SW480 (cell line): ENCODE measurements around the gene QRICH1.

ENCODE experiments used
- DNase-seq: peaks from one replicate; pipeline ENCODE4 v3.0.0-alpha.2; 2016; ENCODE audit warnings: low spot score

QRICH1 gene

DNA sequence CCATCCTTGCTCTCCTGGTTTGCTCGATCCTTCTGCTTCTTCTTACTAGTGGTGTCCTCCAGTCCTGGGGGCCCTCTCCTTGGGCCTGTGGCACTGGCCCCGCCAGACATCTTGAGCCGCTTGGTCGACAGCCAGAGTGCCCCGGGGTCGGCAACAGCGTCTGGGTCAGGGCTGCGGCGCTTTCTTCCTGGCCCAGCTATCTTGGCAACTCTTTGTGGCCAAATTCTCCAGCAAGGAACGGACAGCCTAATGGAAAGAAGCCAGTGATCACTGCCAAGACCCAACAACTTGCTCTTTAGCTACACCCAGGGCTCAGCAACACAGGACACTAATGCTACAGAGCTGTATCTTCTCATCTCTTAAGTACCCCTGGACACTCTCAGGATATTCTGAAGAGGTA, 25.2 kb upstream of the QRICH1 start:
- no peak for DNase-seq

DNA sequence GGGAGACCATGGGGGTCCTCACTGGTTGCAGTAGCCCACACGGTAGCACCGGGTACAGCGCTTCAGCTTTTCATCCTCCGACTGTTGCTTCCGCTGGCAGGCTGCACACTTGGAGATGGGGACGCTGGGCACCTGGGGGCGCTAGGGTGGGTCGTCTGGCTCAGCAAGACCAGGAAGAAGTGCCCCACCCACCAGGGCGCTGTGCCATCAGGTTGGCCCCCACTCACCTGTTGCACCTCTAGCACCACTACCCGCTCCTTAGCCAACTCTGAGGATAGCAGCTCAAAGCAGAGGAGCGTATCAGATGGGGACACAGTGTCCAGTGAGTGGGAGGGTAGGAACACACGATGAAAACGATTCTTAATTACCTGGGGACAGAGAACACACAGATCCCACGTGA, 18.4 kb upstream of the QRICH1 start:
- DNase-seq: no peak

GRCh38 chr3:49111347-49111746, 17.5 kb upstream of the QRICH1 start:
- no peak for DNase-seq

DNA sequence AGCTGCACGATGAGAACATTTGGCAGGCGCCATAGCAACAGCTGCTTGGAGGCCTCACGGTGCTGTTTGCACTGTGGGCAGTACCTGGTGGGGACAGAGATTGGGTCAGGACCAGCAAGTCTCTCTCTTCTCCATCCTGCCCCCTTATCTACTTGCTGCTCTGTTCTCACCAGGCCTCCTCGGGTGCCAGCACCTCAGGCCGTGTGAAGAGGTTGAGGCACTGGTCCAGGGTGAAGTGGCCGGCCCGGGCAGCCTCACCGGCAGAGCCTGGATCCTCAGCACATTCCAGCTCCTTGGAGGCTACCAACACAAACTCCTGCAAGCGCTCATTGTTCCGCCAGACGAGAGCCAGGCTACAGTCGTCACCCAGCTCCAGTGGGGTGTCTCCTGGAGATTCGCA, 16.9 kb upstream of the QRICH1 start:
- no peak for DNase-seq

- no peak for DNase-seq
Observed at GRCh38 chr3:49108346-49108745, 14.5 kb upstream of the QRICH1 start.

GRCh38 chr3:49104427-49105291, 10.8 kb upstream of the QRICH1 start, which contains the start of gene QARS1:
Gene QARS1, minus strand, starts transcription at chr3:49104757. Its CDS starts 24 bp downstream, at chr3:49104733.
- peak; percentile 90 for DNase-seq

- DNase-seq: no peak
Observed at GRCh38 chr3:49104052-49104426, 10.2 kb upstream of the QRICH1 start.

GRCh38 chr3:49100046-49100615, 6.3 kb upstream of the QRICH1 start:
- DNase-seq: no peak

GRCh38 chr3:49098910-49099630, 5.2 kb upstream of the QRICH1 start:
- no peak for DNase-seq

DNA sequence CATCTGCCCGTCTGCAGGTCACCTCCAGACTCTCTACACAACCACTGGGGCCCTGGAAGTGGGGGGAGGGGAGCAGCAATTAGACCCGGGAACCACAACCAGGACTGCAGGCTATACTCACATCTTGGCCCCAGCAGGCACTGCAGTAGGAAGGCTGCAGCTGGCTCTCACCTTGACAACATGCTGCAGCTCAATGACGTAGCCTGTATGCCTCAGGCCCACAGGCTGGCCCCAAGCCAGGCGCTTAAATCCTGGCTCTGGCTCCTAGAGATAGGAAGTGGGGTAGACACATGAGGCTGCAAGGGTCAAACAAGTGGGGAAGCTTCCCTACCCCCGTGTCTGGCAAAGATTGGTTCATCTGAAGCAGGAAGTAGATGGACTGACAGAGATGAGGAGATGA, 4.6 kb upstream of the QRICH1 start:
- DNase-seq: no peak

DNA sequence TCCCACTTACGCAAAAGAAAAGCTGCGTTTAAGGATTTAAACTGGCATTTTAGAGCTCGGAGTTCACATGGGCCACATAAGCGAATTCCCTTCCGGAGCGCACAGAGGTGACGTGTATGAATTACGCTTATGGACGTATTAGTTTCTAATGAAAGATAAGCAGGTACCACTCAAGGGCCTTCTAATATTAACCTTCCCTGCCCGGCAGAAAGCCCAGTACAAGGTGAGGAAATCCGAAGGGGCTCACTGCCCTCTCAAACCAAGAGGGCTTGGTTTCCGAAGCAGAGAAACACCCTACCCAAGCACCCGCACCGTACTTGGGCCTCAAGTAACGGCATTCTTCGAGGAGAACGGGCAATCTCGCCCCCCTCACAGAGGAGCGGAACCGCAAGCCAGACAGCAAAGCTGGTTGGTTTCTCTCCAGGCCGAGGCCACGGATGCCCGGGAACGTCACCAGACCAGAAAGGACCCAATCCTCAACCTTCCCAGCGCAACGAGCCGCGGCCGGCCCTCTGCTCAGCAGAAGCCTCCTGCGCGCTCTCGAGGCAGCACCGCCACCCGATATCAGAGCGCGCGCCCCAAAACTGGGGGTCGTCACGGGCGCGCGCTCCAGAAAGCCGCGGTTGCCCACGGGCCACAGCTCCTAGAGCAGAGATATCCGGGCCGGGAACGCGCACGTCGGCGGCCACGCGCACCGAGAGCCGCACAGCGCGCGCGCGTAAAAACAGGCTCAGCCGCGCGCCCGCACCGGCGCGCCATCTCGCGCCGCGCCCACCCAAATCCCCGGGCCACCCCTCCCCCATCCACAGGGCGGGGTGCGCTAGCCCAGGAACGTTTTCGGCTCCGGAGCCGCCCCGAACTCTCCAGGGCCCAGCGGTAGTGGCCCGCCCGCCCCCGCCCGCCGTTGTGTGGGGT, 676 bp downstream of the QRICH1 start:
- DNase-seq: peak; percentile 67

- DNase-seq: no peak
Observed at GRCh38 chr3:49081429-49081828, 12.4 kb downstream of the QRICH1 start.

- no peak for DNase-seq
Observed at GRCh38 chr3:49079270-49079669, 14.6 kb downstream of the QRICH1 start.

DNA sequence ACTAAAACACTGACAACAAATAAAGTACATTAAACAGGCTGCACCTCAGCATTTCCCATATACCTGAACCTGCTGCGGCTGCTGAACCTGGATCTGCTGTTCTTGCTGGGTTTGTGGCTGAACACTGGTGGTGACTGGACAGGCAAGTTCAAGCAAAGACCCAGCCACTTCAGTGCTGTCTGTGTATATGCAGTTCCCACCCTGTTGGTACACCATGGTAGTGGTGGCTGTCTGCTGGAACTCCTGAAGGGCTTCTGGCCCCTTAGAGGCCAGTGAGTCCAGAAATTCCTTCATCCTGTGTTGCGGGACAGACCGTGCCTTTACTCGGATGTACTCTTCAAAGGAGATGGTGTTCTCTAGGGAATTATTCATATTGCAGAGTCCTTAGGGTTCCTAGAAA, 17.2 kb downstream of the QRICH1 start:
- no peak for DNase-seq

DNA sequence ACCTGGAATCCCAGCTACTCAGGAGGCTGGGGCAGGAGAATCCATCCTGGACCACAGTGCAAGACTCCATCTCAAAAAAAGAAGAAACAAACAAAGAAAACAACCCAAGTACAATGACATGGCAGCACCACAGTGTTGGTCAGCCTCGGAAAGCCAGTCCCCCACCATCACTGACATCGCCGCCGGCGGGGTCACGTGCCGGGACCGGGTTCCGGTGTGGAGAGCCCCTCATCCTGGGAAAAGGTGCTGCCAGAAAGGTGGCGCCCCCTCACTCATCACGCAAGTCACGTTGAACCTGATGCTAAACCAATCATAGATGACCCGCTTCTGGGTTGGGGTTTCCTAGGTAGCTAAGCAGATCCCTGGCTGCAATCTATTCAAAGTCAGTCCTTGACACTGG, 17.8 kb downstream of the QRICH1 start:
- DNase-seq: no peak

DNA sequence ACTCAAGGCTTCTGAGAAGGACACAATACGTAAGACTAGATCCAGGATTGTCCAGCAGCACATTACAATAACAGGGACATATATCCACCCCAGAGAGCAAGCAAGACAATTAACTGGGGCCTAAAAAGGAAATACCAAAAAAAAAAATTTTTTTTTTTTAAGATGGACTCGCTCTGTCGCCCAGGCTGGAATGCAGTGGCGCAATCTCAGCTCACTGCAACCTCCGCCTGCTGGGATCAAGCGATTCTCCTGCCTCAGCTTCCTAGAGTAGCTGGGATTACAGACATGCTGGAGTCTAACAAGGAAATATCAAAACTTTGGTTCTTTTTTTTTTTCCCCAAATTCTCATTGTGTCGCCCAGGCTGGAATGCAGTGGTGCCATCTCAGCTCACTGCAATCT, 35.9 kb downstream of the QRICH1 start:
- DNase-seq: no peak

GRCh38 chr3:49057268-49057667, 36.6 kb downstream of the QRICH1 start:
- no peak for DNase-seq

- DNase-seq: no peak
Observed at GRCh38 chr3:49054344-49054862, 39.5 kb downstream of the QRICH1 start.

DNA sequence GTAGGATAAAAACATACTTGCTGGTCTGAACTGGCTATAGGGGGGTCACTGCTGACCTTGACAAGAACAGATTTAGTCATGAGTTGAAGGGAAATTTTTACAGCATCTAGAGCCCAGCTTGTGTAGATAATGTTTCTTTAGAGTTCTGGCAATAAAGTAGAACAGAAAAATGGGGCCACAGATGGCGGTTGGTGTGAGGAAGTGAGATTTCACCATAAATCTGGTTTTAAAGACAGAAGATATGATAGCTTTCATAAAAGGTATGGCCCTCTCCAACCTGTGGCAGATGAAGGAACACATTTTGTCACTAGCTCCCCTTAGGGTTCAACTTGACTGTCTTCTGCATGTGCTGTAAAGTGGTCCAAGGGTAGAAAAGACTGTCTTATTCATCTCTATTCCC, 40.3 kb downstream of the QRICH1 start:
- DNase-seq: no peak

- no peak for DNase-seq
Observed at GRCh38 chr3:49035281-49035680, 58.6 kb downstream of the QRICH1 start.

GRCh38 chr3:49034650-49035049, 59.2 kb downstream of the QRICH1 start:
- DNase-seq: no peak
